Dedifferentiated amniotic fluid mesenchymal stem cell (primary cell): ENCODE data around the gene DMC1.

Source experiments
- DNase-seq: peaks from one replicate; pipeline ENCODE4 v3.0.0-alpha.2; 2016; ENCODE audit errors: extremely low spot score

Gene DMC1

DNA sequence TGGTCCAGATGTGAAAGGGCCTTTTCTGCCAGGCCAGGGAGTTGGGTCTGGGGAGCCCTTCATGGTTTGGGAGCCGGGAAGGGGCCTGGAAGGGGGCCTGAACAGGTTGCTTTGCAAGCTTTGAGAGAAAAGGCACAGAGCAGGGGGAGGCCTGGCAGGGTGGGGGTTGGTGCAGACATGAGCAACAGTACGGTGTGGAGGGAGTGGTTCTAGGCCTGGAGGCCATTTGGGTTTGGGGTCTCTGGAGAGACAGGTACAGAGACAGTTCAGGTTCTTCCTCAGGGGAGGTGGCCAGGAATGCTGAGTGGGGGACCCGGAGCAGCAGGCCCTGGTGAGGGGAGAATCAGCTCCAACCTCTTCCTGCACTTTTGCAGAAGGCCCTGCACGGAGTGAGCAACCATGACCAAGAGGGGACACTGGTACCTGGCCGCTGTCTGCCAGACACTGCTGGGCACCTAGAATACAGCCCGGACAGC is 100.6 kb downstream of the DMC1 start:
- DNase-seq = no peak
